Epithelial cell of esophagus (primary cell): ENCODE results near the gene URB1.

Source experiments
- DNase-seq: peaks from one replicate; pipeline ENCODE4 v3.0.0; 2010; ENCODE audit warnings: low read depth
- H3K4me3 ChIP-seq: 2 replicates; pipeline ENCODE4 v1.5.1; 2011; ENCODE audit warnings: mild to moderate bottlenecking, low read length, control low read depth
- TF ChIP-seq, protein P1 (sequence below): IDR thresholded peaks from 2 replicates; pipeline ENCODE4 v1.5.1; 2011; ENCODE audit warnings: low read depth, mild to moderate bottlenecking, low read length, control low read depth, inconsistent platforms; ENCODE audit not compliant: insufficient read depth; ENCODE audit errors: missing control alignments

Gene URB1

DNA sequence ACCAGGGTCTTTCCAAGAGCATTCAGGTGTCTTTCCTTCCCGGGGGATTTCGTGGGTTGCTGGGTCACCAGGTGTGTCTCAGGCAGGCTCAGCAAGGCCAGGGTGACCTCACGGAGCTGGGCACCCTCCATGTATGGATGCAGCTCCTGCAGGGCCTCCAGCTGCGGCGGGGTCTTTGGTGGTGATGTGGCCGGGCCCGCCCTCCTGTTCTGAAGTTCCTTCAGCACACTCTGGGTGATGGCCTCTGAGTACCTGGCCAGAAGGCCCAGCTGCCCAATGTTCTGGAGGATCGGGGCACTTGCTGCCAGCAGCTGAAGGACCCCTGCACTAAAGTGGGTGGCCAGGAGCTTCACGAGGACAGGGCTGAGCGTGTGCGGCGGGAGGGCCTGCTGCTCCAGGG is 45.5 kb downstream of the URB1 start:
- DNase-seq, result no peak
- no peak overlapping the region for H3K4me3 ChIP-seq
- TF ChIP-seq, protein P1, sequence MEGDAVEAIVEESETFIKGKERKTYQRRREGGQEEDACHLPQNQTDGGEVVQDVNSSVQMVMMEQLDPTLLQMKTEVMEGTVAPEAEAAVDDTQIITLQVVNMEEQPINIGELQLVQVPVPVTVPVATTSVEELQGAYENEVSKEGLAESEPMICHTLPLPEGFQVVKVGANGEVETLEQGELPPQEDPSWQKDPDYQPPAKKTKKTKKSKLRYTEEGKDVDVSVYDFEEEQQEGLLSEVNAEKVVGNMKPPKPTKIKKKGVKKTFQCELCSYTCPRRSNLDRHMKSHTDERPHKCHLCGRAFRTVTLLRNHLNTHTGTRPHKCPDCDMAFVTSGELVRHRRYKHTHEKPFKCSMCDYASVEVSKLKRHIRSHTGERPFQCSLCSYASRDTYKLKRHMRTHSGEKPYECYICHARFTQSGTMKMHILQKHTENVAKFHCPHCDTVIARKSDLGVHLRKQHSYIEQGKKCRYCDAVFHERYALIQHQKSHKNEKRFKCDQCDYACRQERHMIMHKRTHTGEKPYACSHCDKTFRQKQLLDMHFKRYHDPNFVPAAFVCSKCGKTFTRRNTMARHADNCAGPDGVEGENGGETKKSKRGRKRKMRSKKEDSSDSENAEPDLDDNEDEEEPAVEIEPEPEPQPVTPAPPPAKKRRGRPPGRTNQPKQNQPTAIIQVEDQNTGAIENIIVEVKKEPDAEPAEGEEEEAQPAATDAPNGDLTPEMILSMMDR, result no peak

- TF ChIP-seq, protein P1, result no peak
- DNase-seq, result no peak
- H3K4me3 ChIP-seq, result no peak overlapping the region
Measured at GRCh38 chr21:32346951-32347350, 45.9 kb downstream of the URB1 start.

DNA sequence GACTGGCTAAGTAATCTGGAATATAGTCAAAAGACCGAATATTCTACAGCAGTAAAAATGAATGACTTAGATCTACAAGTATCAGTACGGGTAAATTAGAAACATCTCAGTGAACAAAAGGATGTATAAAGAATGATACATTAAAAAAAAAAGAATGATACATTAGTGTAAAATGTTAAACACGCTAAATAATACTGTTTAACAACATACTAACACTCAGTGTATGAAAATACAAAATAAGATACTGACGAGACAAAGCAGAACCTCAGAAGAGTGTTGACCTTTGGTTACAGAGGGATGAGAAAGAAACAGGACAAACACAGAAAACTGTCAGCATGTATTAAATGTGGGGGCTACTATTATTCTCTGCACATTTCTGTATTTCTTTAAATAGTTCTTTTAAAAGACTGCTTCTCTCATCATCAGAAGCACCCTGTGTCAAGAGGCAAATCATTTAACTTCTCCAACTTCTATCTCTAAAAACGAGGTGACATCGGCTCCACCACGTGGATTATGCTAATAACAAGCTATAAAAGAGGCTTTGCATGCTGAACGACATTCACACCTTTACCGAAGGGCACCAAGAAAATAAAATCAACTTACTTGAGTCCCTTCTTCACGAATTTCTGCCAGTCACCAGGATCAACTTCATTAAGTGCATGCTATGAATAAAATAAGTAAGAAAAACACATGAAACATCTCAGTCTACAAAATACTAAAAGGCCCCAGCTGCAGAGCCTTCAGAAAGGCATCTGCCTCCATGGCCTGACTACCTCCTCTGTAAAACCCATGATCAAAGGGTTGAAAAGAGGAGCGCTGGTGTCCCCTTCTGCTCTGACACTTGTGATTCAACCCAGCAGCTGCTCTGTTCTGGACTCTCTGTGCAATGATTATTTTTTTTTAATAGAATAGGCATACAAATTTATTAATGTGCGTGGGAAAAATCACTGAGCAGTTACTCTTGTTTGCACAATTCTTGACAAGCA is 51.7 kb downstream of the URB1 start:
- no peak for DNase-seq
- H3K4me3 ChIP-seq, result no peak overlapping the region
- TF ChIP-seq, protein P1, result no peak

DNA sequence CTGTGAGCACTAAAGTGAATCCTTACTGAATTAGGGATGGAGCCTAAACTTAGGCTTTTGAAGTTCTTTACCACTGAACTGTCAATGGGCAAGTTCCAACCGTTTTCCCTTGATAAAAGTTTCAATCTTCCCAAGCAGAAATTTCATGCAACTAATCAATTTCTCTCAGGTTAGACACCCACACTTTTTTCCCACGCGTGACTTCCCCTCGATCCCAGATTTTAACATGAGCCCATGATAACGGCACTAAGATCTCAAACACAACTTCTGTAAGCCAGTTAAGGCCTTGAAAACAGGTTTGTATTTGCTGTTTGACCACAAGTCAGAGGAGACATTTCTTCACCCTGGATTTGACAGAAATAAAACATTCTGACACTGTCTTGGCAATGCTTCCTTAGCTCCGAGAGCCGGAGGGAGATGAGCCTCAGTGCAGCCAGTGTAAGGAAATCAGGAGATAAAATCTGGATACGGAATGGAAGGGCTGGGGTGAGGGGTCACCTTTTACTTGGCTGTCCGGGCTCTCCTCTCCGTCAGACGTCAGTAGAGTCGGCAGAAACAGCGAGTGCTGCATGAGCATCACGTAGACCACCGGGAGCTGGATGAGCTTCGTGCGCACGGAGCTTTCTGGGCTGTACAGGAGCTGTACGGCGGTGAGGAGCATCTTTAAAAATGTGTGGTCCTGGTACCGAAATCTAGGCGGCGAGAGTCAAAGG is 54.4 kb downstream of the URB1 start:
- DNase-seq, result no peak
- H3K4me3 ChIP-seq, result no peak overlapping the region
- TF ChIP-seq, protein P1, result no peak

- no peak overlapping the region for H3K4me3 ChIP-seq
- TF ChIP-seq, protein P1, result no peak
- no peak for DNase-seq
Measured at GRCh38 chr21:32337206-32337605, 55.6 kb downstream of the URB1 start.

GRCh38 chr21:32336711-32337110 is 56.1 kb downstream of the URB1 start:
- TF ChIP-seq, protein P1, result no peak
- H3K4me3 ChIP-seq, result no peak overlapping the region
- DNase-seq, result peak; percentile 77
